ENCODE measurements around the gene YBX2.

YBX2 gene

DNA sequence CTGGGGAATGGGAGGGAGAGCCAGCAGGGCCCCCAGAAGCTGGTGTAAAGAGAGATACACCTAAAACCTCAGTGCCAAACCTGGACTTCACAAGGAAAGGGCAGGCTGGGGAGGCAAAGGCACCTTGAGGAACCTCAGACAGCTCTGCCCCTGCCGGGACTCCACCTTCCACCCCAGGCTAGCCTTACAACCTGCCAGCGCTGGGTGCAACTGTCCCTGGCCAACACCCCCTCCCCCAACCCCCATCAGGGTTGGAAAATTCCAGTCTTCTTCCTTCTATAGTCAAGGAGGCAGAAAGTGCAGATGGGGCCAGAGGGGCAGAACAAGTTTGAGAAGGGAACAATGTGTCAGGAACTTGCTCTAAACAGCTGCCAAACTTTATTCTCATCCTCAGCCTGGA, 2.2 kb downstream of the YBX2 start:
- no peak for TF ChIP-seq CTCF (IDR thresholded peaks at IDR 0.05; ENCODE audit: low read depth, low read length)
- no peak overlapping the region for H3K4me3 ChIP-seq (ENCODE audit: low read depth, low read length)

- TF ChIP-seq CTCF (IDR thresholded peaks at IDR 0.05; ENCODE audit: low read depth, low read length): no peak
- H3K4me3 ChIP-seq (ENCODE audit: low read depth, low read length): no peak overlapping the region
These were observed 3.8 kb downstream of the YBX2 start for GRCh38 chr17:7290685-7291084.

- H3K4me3 ChIP-seq (ENCODE audit: low read depth, low read length): no peak overlapping the region
- TF ChIP-seq CTCF (IDR thresholded peaks at IDR 0.05; ENCODE audit: low read depth, low read length): no peak
These were observed 4.3 kb downstream of the YBX2 start for GRCh38 chr17:7290166-7290565.

GRCh38 chr17:7289256-7290032, 5.0 kb downstream of the YBX2 start:
- no peak for TF ChIP-seq CTCF (IDR thresholded peaks at IDR 0.05; ENCODE audit: low read depth, low read length)
- no peak overlapping the region for H3K4me3 ChIP-seq (ENCODE audit: low read depth, low read length)

- no peak overlapping the region for H3K4me3 ChIP-seq (ENCODE audit: low read depth, low read length)
- no peak for TF ChIP-seq CTCF (IDR thresholded peaks at IDR 0.05; ENCODE audit: low read depth, low read length)
These were observed 8.8 kb downstream of the YBX2 start for GRCh38 chr17:7285679-7286078.

- H3K4me3 ChIP-seq (ENCODE audit: low read depth, low read length): no peak overlapping the region
- TF ChIP-seq CTCF (IDR thresholded peaks at IDR 0.05; ENCODE audit: low read depth, low read length): no peak
These were observed 9.5 kb downstream of the YBX2 start for GRCh38 chr17:7284911-7285310.

DNA sequence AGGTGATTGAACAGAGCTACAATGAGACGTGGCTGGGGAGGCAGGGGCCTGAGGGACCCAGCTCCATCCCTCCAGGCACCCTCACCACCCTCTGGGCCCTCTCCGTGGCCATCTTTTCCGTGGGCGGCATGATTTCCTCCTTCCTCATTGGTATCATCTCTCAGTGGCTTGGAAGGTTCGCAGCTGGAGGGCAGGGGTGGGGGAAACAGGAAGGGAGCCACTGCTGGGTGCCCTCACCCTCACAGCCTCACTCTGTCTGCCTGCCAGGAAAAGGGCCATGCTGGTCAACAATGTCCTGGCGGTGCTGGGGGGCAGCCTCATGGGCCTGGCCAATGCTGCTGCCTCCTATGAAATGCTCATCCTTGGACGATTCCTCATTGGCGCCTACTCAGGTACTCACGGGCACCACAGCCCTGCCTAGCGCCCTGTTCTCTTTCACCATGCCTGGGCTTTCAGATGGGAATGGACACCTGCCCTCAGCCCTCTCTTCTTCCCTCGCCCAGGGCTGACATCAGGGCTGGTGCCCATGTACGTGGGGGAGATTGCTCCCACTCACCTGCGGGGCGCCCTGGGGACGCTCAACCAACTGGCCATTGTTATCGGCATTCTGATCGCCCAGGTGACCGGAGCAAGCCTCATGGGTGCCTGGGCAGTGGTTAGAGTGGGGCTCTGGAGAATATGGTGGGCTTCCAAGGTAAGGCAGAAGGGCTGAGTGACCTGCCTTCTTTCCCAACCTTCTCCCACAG, 10.8 kb downstream of the YBX2 start:
- no peak for TF ChIP-seq CTCF (IDR thresholded peaks at IDR 0.05; ENCODE audit: low read depth, low read length)
- no peak overlapping the region for H3K4me3 ChIP-seq (ENCODE audit: low read depth, low read length)

Measured in WI38 (cell line).